Activated naive CD4-positive, alpha-beta T cell treated with Interleukin-2 at 50 U/mL for 16 hours (primary cell): Measurements from ENCODE around the gene C9orf85.
"Not testable (repeated sequence)": the region's sequence is repeated elsewhere in the genome, so short reads cannot be mapped to it uniquely, and the experiment has no call there.

ENCODE experiments used
- DNase-seq: peaks from one replicate; pipeline ENCODE4 v3.0.0-alpha.2; 2020

The C9orf85 gene

GRCh38 chr9:71944754-71945375, 33.4 kb downstream of the C9orf85 start:
- DNase-seq = no peak

GRCh38 chr9:71954652-71955051, 43.2 kb downstream of the C9orf85 start:
- not testable (repeated sequence) for DNase-seq

DNA sequence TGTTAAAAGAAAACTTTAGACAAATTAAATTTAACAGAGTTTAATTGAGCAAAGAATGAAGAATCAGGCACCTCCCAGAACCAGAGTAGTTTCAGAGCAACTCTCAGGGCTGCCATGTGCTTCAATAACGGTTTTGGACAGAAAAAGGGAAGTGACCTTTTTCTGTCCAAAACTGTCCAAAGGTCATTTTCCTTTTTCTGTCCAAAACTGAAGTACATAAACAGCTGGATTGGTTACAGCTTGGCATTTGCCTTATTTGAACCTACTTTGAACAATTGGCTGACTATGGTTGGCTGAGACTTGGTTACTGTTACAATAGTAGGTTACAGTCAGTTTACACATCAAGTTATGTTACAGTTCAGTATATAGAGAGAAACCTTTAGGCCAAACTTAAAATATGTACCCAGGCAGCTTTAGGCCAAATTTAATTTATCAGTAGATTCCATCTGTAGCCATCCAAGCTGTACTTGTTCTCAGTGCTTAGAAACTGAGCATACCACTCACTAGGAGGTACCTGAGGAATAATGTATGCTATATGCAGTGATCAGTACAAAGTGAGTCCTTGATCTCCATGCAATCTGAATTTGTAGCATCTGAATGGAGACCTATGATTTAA, 44.0 kb downstream of the C9orf85 start:
- no peak for DNase-seq

DNA sequence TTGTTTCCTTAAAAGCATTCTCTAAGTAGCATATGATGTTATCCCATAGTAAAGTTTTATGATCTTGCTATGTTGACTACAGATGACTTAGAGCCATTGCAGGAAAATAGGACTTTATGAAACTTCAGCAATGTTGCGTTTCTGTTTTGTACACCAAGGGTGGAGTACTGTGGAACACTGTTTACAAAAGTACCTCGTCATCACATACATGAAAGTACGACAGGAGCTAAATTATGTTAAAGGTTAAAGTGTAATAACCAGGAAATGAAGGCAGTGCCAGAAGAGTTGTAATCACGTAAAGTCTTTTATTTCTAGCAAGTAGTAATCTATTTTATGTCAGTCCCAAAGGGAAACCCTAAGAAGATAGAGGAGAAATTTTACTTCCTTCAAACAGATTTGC, 50.9 kb downstream of the C9orf85 start:
- DNase-seq = no peak

DNA sequence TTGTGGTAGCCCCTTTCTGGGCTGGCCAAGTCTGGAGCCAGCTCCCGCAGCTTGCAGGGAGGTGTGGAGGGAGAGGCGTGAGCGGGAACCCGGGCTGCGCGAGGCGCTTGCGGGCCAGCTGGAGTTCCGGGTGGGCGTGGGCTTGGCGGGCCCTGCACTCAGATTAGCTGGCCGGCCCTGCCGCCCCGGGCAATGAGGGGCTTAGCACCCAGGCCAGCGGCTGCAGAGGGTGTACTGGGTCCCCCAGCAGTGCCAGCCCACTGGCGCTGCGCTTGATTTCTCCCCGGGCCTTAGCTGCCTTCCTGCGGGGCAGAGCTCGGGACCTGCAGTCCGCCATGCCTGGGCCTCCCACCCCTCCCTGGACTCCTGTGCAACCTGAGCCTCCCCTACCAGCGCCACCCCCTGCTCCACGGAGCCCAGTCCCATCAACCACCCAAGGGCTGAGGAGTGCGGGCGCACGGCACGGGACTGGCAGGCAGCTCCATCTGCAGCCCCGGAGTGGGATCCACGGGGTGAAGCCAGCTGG, 52.1 kb downstream of the C9orf85 start:
- not testable (repeated sequence) for DNase-seq

DNA sequence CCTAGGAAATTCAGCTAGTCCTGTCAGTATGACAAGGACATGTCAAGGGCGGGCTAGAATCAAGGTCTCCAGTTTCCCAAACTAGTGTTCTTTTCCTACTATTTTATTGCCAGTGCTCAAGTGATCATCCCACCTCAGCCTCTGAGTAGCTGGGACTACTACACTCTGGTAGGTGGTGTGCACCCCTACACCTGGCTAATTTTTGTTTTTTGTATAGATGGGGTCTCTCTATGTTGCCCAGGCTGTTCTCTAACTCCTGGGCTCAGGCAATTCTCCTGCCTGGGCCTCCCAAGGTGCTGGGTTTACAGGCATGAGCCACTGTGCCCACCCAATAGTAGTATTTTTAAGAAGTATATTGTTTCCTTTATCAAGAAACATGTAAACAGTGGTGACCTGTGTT, 54.0 kb downstream of the C9orf85 start:
- DNase-seq = no peak

- DNase-seq = no peak
These were observed 55.2 kb downstream of the C9orf85 start for GRCh38 chr9:71966601-71967000.

DNA sequence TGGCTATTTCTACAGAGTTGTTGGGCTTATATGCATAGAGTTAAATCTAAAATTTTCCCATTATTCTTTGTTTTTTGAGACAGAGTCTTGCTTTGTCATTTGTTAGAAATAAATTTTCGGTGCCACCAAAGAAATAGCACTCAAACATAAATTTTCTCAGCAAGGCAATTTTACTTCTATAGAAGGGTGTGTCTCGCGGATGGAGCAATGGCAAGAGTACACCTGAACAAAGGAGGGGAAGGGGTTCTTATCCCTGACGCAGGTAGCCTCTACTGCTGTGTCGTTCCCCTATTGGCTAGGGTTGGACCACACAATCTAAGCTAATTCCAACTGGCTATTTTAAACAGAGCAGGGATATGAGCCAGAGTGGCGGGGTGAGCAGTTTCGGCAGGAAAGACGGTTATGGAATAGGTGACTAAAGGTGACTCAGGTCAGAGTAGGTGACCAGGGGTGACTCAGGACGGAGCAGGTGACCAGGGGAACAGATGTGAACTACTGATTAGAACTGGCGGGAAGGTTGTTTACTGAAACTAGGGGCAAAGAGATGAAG, 57.2 kb downstream of the C9orf85 start:
- no peak for DNase-seq

- no peak for DNase-seq
These were observed 64.4 kb downstream of the C9orf85 start for GRCh38 chr9:71975833-71976232.

GRCh38 chr9:71977003-71977402, 65.6 kb downstream of the C9orf85 start:
- no peak for DNase-seq

DNA sequence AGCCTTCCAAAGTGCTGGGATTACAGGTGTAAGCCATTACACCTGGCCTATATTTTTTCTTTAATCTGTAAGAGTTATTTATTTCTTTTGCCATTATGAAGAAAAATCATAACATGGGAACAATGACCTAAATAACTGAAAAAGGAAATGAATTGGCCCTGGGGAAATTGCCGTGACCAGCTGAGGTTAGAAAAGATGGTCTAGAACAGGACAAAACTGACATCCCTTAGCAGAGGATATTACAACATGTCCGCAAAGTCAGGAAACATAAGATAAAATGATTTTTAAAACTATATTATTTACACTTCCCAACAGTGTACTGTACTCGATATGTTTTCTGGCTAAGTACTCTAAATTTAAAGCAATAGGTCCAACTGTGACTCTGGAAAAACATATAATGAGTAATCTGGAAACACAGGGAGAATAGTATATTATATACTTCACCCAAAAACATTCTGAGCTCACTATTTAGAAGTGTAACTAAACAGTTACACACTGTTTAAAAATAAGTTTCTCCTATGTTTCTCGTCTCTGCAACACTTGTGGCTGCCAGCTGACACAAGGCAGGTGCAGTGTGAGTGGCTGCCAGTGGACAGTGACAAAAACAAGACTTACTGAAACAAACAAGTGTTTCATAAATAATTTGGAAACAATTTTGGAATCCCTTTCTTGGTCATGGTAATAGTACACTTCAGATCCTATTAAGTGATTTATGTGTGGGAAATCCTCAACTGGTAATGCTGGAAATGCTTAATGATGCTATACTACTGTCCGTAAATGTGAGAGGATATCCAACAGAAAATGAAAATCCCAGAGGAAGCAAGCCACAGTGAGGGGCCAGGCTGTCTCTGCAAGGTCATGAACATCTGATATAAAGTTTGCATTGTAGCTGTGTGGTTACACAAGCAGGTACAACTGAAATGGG, 69.1 kb downstream of the C9orf85 start:
- DNase-seq = no peak

GRCh38 chr9:71981944-71982343, 70.5 kb downstream of the C9orf85 start:
- no peak for DNase-seq

DNA sequence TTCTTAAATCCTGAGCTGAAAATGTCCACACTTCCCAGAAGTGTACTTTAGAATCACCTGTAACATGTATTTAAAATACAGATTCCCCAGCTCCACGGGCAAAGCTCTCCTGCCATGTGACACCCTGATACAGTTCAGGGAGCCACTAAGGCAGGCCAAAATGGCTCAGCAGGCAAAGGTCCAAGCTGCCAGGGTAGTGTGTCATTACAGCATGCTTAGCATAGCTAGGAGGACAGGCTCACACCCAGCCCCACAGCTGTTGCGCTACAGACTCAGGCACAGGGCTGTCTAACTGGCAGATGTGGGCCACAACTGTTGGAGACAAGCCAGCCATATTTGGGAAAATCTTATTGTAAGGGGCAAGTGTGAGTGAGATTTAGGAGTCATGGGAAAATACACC, 73.0 kb downstream of the C9orf85 start:
- DNase-seq = no peak

DNA sequence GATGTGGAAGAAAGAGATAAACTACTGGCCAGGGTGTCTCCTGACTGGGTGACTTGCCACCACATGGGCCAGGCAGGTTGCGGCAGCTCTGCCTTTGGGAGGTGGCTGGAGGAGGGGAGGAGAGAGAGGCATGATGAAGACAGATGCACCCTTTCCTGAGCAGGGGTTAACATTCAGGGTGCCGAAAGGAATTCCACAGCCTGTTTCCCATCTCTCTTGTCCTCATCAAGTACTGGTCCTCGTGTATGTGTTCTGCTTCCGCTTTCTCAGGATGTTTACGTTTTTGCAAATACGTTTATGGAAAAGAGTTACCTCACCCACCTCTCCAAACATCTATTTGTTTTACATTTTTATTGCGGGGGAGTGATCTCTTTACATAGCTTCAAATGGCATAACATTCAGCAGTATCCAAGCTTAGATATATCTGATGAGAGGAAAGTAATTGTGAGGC, 73.4 kb downstream of the C9orf85 start:
- DNase-seq = no peak

GRCh38 chr9:71985297-71985911, 74.0 kb downstream of the C9orf85 start:
- DNase-seq = no peak

DNA sequence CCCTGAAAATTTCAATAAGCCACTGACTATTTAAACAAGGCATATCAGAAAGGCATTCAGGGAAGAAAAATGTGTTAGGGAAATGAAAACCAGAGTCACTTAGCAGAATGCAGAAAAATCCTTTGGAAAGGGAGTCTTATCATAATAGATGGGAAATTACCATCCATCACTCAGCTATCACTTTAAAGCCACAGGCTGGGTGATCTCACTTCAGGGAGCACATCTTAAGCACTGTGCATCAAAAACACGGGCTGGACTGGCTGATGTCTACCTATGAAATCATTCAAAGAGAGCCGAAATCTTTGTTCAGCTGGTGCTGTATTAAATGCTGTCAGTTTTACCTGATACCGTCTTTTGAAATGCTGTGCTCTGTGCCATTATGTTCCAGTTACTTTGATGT, 75.5 kb downstream of the C9orf85 start:
- no peak for DNase-seq

DNA sequence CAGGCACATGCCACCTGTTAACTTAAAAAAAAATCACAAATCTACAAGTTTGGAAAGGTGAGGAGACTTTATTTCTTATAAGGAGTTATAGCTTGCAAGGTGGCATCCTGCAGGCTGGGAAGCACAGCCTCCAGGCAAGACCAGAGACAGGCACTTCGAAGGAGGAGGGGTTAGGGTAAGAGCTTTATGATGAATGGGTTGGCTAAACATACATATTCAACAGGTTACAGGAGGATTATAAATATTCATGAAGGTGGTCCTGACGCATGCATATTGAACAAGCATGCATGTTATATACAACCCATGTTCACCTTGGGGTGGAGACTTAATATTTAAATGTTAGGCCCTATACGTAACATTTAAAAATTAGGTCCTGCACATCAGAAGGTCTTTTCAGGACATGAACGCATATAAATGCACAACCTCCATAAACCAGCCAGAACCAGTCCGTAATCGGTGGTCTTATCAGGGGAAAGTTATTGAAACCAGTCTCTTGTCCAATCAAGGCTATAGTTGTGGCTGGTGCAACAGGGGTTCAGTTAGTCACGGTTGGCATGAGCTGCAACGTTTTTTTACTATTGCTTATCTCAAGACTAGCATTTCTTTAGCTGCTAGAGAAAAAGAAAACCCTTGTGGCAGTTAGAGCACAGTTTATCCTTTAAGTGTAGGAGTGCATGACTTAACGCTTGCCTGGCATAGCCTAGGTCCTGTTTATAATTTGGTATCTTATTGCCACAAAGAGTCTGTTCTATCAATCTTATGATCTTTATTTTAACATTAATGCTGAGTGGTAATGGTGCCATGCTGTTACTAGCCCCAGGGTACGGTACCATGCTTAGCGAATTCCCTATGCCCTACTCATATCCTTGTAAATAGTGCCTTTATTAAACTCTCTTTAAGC, 76.3 kb downstream of the C9orf85 start:
- no peak for DNase-seq

GRCh38 chr9:71990466-71990865, 79.0 kb downstream of the C9orf85 start:
- DNase-seq = no peak

DNA sequence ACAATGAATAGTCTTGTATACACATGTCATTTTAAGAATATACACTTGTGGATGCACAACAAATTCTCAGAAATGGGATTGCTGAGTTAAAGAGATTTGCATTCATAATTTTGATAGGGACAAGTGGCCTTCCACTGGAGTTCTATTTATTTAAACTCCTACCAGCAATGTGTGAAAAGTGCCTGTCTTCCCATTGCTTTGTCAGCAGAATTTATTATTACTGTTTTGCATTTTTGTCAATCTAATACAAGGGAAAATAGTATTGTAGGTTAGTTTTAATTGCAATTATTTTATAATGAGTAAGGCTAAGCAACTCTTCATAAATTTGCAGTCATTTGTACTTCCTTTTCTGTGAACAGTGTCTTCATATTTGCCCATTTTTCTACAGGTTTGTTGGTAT, 94.0 kb downstream of the C9orf85 start:
- no peak for DNase-seq

- DNase-seq = no peak
These were observed 95.1 kb downstream of the C9orf85 start for GRCh38 chr9:72006501-72006900.

DNA sequence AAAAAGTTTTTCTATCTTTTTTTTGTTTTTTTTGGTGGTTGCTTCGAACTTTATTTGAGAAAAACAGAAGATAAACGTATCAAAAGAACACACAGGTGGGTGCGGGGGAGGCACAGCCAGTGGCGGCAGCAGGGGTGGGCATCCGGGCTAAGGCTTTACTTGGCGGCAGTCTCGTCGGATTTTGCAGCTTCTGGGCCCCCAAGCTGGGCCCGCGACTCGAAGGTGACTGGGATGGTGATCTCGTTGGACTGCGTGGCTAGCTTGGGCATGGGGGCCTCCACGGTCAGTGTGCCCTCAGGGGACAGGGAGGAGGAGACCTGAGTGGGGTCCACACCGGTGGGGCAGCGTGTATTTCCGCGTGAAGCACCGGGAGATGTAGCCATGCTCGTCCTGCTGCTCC, 96.3 kb downstream of the C9orf85 start:
- DNase-seq = not testable (repeated sequence)

GRCh38 chr9:72012646-72013045, 101.2 kb downstream of the C9orf85 start:
- no peak for DNase-seq
